SK-N-MC (cell line): ENCODE results near the gene MAPT.

Experiments used
- EZH2 ChIP-seq: fragments of 200-600 bp; sonication (generic); IDR thresholded peaks from one replicate; pipeline ENCODE4 v1.6.1; 2017; ENCODE audit warnings: antibody characterized with exemption
- FOXP2 ChIP-seq: optimal IDR thresholded peaks from 2 replicates; pipeline ENCODE3; 2011; ENCODE audit warnings: mild to moderate bottlenecking, moderate library complexity; ENCODE audit not compliant: insufficient read depth; ENCODE audit errors: extremely low read length, control extremely low read depth
- POLR2AphosphoS5 ChIP-seq: IDR thresholded peaks from 2 replicates; pipeline ENCODE4 v1.6.1; 2012; ENCODE audit warnings: mild to moderate bottlenecking, low read depth, low read length, borderline replicate concordance

GRCh38 chr17:45927247-45927646, 32.9 kb downstream of the MAPT start:
- TF ChIP-seq POLR2AphosphoS5 = no peak
- no peak for TF ChIP-seq EZH2
- TF ChIP-seq FOXP2 = no peak
